Rectal smooth muscle tissue (tissue), 1 donor: Measurements from ENCODE around the gene POU3F1.
A peak's percentile ranks its signal among the peaks of the same experiment; 100 is the strongest.

Source experiments
- H3K27ac ChIP-seq: one replicate; pipeline ENCODE4 v1.7.0; 2013; ENCODE audit warnings: low read depth, low read length, inconsistent platforms
- H3K27me3 ChIP-seq: one replicate; pipeline ENCODE4 v1.7.0; 2013; ENCODE audit warnings: low read length; ENCODE audit not compliant: control insufficient read depth, insufficient read depth
- H3K36me3 ChIP-seq: one replicate; pipeline ENCODE4 v1.7.0; 2013; ENCODE audit warnings: low read length; ENCODE audit not compliant: control insufficient read depth, insufficient read depth
- H3K4me1 ChIP-seq: one replicate; pipeline ENCODE4 v1.7.0; 2013; ENCODE audit warnings: low read length; ENCODE audit not compliant: control insufficient read depth, insufficient read depth
- H3K4me3 ChIP-seq: one replicate; pipeline ENCODE4 v1.7.0; 2013; ENCODE audit warnings: low read length
- H3K9ac ChIP-seq: one replicate; pipeline ENCODE4 v1.7.0; 2013; ENCODE audit warnings: low read length

The POU3F1 gene

DNA sequence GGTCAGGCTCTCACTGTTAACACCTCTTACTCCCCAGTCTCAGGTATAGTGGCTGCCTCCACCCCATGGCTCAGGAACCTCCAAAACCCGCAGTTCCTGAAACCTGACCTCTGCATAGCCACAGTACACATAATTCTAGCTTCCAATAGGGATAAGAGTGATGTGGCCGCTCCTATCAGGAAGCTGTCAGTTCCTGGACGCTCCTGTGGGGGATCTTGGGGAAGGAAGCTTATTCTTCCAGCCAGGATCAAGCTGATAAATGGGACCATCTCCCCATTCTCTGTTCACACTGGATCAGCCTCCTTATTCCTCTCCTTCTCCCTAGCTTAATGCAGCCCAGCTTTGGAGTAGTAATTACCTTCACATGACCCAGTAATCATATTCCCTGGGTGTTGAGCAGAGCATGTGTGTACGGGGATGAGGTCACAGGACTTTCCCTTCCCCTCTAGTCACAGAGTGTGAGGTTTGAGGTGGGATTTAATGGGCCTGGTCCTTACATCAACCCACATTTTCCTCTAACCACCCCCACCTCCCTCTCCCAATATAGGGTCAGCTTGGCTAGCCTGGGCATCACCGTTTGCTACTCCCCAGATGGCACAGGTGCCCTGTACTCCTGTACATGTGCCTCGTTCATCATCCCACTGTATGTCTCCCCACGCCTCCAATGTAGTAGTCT lies 7.0 kb upstream of the POU3F1 start:
- H3K4me1 ChIP-seq, result no peaks in the 10 kb centered on the region
- H3K27me3 ChIP-seq, result peaks cover 7% of the 10 kb centered on the region
- no peak overlapping the region for H3K27ac ChIP-seq
- H3K36me3 ChIP-seq, result no peaks in the 10 kb centered on the region
- no peak overlapping the region for H3K9ac ChIP-seq
- no peak overlapping the region for H3K4me3 ChIP-seq

DNA sequence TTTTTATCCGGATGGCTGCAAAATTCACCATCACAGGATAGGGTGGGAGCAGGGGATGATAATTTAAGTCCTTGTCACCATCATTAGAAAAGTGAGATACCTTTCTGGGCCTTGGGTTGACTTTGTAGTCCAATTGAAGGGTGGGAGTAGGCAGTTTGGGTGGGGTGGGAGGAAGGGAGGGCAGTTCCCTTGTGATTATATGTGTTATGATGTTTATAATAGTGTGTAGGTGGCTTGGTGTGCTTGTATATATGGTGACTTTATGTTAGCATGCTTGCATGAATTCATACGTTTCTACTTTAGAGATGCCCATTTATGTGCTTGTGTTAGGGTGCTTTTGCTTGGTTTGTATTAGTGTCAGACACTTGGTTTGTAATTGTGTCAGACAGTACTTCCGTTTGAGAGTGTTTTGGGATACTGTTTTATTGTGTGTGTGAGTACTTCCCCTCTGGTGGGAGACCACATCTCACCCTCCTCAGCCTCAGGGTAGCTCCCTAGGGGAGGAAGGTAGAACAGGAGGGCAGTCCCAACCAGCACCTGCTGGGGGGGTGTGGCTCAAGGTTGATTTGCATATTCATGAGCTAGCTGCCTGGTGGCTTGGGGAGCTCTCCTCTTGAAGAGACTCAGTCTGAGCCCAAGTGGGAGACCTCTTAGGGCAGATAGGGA lies 6.3 kb upstream of the POU3F1 start:
- Histone ChIP-seq H3K4me1 (no peaks in the 10 kb centered on the region), H3K27ac (no peak overlapping the region), H3K9ac (no peak overlapping the region), H3K27me3 (peaks cover 7% of the 10 kb centered on the region), H3K36me3 (no peaks in the 10 kb centered on the region), H3K4me3 (no peak overlapping the region)

DNA sequence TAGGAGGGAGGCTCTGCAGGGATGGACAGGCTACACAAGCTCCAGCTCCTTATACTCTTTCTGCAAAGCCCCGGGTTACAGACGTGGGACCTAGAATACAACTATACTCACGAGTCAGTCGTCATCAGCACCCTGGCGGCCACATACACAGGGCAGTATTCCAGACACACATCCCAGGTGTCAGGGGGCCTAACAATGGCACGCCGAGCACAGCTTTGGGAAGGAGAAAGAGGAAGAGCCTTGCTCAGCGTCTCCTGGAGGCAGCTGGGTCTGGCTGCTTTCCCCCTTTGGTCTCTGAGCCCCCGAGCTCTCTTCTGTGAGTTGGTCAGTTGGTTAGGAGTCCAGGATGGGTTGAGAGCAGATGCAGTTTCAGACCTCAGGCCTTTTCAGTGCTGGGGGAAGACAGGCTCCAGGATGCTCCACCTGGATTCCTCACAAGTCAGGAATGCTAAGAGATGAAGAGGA lies 4.5 kb upstream of the POU3F1 start:
- H3K27me3 ChIP-seq, result peaks cover 7% of the 10 kb centered on the region
- H3K36me3 ChIP-seq, result no peaks in the 10 kb centered on the region
- no peak overlapping the region for H3K4me3 ChIP-seq
- H3K27ac ChIP-seq, result no peak overlapping the region
- H3K4me1 ChIP-seq, result no peaks in the 10 kb centered on the region
- no peak overlapping the region for H3K9ac ChIP-seq

DNA sequence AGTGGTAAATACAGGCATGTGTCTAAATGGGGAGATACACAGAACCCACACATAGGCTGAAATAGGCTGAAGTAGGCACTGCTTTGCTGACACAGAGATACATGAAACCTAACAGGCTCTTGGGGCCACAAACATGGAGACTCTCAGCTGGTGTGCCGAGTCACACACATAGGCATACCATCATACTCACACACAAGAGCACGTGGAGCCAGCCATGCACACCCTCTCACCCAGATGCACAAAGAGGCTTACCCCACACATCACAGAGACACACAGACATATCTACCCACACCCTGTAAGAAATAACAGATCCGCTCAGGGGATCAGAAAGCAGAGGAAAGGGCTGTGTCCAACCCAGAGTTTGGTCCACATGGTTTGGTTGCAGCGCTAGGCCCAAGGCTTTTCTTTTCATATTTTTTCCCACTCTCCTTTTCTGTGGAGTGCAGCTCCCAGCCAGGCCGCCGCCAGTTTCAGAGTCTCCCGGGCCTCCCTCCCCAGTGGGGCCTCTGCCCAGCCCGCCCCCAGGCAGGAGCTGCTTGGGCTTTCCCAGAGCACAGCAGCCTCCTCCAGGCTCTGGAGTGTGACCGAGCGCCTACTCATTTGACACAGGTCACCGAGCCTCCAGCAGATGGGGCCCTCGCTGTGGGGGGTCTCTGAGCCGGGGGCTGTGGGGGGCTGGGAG lies 3.9 kb upstream of the POU3F1 start:
- Histone ChIP-seq H3K9ac (no peak overlapping the region), H3K4me1 (peaks cover under 1% of the 10 kb centered on the region), H3K27ac (no peak overlapping the region)

DNA sequence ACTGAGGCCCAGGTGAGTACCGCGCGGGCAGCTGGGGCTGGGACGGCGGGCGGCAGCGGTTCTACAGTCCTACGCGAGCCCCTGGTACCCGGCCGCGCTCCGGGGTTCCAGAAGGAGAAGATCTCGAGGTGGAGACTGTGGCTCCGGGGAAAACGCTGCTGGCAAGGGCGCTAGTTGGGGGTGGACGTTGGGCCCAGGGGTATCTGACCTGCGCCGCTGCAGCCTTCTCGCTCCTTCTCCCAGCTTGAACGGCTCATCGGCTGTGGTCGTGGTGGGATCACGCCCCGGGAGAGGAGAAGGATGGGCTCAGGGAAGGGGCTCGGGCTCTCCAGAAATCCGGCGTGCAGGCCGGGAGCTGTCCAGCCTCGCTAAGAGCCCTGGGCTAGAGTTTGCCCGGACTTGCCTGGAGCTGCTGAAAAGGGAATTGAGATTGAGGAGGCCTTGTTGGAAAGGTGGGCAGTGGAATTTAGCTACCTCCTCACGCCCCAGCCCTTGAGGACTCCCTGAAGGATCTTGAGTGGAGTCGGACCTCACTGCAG lies 1.1 kb upstream of the POU3F1 start:
- no peak overlapping the region for H3K9ac ChIP-seq

More for the DNA sequence above, 3.9 kb upstream of the POU3F1 start:
- H3K36me3 ChIP-seq, result no peaks in the 10 kb centered on the region
- H3K27me3 ChIP-seq, result peaks cover 10% of the 10 kb centered on the region
- no peak overlapping the region for H3K4me3 ChIP-seq

DNA sequence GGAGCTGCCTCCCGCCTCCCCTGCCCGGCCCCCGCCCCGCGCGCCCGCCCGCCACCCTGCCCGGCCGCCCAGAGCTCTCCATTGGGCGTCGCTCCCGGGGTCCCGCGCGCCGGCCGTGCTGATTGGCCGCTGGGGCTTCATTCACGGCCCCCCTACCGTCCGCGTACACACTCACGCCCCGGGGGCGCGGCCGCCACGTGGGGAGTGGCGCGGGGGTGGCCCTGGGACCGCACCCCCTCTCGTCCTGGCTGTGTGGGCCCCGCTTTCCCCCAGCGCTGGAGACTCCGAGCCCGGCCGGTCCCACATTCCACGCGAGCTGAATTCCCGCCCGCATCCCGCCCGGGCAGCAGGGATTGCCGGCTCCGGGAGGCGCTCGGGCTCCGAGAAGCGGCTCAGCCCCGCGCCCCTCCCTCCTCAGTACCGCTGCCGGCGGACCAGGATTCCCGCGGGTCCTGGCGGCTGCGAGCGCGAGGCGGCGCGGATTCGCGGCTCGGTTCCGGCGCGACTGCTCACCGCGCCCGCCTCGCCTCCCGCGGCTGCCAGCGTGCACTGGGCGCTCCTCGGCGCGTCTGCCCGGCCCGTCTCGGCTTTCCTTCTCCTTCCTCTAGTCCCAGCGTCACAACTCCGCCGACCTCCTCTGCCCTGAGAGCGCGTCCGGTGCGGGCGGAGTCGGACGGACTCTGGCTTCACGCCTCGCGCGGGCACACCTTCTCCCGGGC lies 450 bp upstream of the POU3F1 start:
- Histone ChIP-seq H3K27me3 (peaks cover 30% of the 10 kb centered on the region), H3K27ac (no peak overlapping the region), H3K9ac (no peak overlapping the region), H3K36me3 (no peaks in the 10 kb centered on the region), H3K4me1 (peaks cover 2% of the 10 kb centered on the region), H3K4me3 (peak overlapping the region; percentile 70)

More for the DNA sequence above, 1.1 kb upstream of the POU3F1 start:
- no peaks in the 10 kb centered on the region for H3K36me3 ChIP-seq
- peaks cover 24% of the 10 kb centered on the region for H3K27me3 ChIP-seq
- peaks cover 2% of the 10 kb centered on the region for H3K4me1 ChIP-seq
- H3K4me3 ChIP-seq, result peak overlapping the region; percentile 70
- no peak overlapping the region for H3K27ac ChIP-seq

DNA sequence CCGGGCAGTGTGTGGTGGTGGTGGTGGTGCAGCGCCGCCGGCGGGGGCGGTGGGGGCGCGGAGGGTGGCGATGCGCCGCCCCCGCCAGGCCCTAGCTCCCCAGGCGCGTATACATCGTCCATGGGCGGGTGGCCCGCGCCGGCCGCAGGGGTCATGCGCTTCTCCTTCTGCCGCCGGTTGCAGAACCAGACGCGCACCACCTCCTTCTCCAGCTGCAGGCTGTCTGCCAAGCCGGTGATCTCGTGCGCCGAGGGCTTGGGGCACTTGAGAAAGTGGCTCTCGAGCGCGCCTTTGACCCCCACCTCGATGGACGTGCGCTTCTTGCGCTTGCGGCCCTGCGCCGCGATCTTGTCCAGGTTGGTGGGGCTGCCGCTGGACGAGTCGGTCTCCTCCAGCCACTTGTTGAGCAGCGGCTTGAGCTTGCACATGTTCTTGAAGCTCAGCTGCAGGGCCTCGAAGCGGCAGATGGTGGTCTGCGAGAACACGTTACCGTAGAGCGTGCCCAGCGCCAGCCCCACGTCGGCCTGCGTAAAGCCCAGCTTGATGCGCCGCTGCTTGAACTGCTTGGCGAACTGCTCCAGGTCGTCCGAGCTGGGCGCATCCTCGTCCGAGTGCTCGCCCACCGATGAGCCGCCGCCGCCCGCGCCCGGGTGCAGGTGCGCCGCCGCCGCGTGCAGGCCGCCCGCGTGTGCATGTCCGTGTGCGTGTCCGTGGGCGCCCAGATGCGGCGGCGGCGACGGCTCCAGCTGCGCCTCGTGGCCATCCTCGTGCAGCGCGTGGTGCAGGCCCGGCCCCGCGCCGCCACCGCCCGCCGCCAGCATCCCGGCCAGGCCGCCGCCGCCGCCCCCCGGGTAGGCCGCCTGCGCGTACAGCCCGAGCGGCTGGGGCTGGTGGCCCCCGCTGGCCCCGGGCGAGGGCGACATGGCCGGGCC lies 926 bp downstream of the POU3F1 start:
- H3K27me3 ChIP-seq, result peaks cover 31% of the 10 kb centered on the region
- H3K4me3 ChIP-seq, result peak overlapping the region; percentile 16
- H3K36me3 ChIP-seq, result no peaks in the 10 kb centered on the region
- no peak overlapping the region for H3K9ac ChIP-seq
- no peak overlapping the region for H3K27ac ChIP-seq
- peaks cover 2% of the 10 kb centered on the region for H3K4me1 ChIP-seq

DNA sequence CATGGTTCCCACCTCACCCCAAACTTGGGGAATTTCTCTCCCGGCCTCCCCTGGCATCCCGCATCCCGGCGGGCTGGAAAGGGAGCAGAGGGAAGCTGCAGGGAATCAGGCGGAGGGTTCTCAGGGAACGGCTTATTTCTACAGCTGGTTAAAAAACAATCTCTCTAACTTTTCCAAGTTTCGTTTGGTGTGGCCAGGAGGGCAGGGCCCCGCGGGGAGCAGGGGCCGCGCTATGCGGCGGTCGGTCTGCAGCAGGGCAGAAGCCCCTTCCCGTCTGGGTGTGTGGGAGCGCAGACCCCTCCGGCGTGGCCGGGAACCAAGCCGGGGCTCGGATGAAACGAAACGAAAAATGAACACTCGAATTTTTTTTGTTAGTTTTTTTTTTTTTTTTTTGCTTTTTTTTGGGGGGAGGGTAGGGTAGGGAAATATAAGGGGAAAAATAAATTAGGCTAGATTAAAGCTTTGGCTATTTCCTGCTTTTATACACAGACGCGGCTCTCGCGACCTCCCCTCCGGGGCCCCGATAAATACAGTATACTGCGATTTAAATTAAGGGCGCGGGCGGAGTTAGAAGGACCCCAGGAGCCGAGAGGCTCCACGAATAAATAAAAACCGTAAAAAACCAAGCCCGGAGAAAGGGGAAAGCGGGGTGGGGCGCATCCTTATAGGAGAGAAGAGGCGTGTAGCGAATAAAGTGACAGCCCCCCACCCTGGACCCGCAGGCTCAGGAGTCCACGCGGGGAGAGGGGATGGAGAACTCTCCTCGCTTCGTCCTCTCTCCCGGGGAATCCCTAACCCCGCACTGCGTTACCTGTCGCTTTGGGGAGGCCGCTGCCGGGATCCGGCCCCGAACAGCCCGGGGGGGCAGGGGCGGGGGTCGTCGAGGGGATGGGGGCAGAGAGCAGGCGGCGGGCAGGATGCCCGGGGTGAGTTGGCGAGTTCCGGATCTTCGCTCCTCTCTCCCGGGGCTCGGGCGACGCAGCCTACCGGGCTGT lies 2.1 kb downstream of the POU3F1 start:
- H3K27me3 ChIP-seq, result peaks cover 38% of the 10 kb centered on the region
- H3K4me3 ChIP-seq, result no peak overlapping the region
- no peaks in the 10 kb centered on the region for H3K36me3 ChIP-seq
- peaks cover 2% of the 10 kb centered on the region for H3K4me1 ChIP-seq
- H3K27ac ChIP-seq, result no peak overlapping the region
- H3K9ac ChIP-seq, result no peak overlapping the region

DNA sequence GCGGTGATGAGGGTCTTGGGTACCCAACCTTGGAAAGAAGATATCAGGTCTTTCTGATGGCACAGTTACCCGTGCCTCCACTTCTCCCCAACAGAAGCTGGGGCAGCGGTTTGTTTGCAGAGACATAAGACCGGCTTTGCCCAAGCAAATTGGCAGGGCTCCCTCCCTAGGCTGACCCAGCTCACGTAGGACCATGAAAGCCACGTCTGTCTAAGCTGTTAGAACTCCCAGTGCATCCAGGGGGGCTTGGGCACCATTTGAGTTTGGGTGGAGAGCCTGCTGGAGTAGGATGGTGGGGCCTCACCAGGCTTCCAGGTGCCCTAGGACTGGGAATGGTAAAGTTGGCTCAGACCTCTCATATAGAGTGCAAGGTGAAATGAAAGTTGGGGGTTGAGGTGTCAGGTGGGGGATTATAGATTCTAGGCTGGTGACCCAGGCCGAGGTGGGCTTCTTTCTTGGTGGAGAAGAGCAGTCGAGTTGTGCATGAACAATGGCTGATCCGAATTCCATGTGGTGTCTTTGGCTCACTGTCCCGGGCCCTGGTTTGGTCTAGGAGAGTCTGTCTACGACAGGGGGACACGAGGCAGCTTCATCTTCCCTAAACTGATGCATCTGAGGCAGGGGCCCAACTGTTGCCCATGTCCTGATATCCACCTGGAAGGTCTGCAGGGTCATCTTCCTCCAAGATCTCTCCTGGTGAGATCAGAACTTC lies 3.4 kb downstream of the POU3F1 start:
- Histone ChIP-seq H3K27me3 (peaks cover 39% of the 10 kb centered on the region), H3K9ac (no peak overlapping the region), H3K27ac (no peak overlapping the region), H3K4me1 (peaks cover 2% of the 10 kb centered on the region), H3K4me3 (no peak overlapping the region), H3K36me3 (no peaks in the 10 kb centered on the region)
